ENCODE results near the gene GPC5. TPM values are rescaled to one million over a fixed set of nuclear protein-coding genes. Genes with fewer than 3 reads are reported as not detected.
"Not testable (repeated sequence)": the region's sequence is repeated elsewhere in the genome, so short reads cannot be mapped to it uniquely, and the experiment has no call there.

GPC5 gene
- total RNA-seq, 1 donor from 2014 or later, result 10.2 TPM

DNA sequence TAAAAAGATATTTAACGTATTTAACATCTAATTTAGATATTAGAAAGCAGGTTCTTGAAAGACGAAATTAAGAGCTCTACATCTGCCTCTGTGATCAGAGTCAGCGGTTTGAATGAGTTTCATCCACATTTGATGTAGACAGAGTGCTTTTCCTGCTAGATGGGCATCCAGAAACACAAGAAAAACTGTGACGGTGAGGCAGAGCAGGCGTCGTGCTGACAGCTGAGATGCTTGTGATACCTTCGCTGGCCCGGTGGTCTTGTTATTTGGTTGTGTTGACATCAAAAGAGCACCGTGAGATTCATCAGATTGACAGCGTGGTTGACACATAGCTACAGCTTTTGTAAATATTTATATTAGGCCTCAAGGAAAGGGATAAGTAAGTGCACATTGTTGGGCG, 399.1 kb downstream of the GPC5 start:
- Mint-ChIP-seq H3K9me3 (ENCODE audit: unreplicated experiment) (no peaks in the 10 kb centered on the region), H3K36me3 (ENCODE audit: unreplicated experiment) (no peaks in the 10 kb centered on the region)
- no peak for DNase-seq

DNA sequence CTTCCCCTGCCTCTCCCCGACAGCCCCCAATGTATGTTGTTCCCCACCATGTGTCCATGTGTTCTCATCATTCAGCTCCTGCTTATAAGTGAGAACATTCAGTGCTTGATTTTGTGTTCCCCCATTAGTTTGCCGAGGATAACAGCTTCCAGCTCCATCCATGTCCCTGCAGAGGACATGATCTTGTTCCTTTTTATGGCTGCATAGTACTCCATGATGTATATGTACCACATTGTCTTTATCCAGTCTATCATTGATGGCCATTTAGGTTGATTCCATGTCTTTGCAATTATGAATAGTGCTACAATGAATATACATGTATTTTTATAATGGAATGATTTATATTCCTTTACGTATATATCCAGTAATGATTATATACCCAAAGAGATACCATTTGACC, 399.9 kb downstream of the GPC5 start:
- H3K36me3 Mint-ChIP-seq (ENCODE audit: unreplicated experiment); H3K27me3 Mint-ChIP-seq (ENCODE audit: unreplicated experiment); H3K27ac Mint-ChIP-seq (ENCODE audit: unreplicated experiment); H3K4me1 Mint-ChIP-seq (ENCODE audit: low read depth, unreplicated experiment); H3K9me3 Mint-ChIP-seq (ENCODE audit: unreplicated experiment); H3K4me3 Mint-ChIP-seq (ENCODE audit: unreplicated experiment); DNase-seq: not testable (repeated sequence)

More for the DNA sequence above, 399.1 kb downstream of the GPC5 start:
- Mint-ChIP-seq H3K27me3 (ENCODE audit: unreplicated experiment) (no peaks in the 10 kb centered on the region), H3K4me1 (ENCODE audit: low read depth, unreplicated experiment) (no peaks in the 10 kb centered on the region), H3K4me3 (ENCODE audit: unreplicated experiment) (no peak overlapping the region), H3K27ac (ENCODE audit: unreplicated experiment) (no peak overlapping the region)
- TF ChIP-seq, protein P1, sequence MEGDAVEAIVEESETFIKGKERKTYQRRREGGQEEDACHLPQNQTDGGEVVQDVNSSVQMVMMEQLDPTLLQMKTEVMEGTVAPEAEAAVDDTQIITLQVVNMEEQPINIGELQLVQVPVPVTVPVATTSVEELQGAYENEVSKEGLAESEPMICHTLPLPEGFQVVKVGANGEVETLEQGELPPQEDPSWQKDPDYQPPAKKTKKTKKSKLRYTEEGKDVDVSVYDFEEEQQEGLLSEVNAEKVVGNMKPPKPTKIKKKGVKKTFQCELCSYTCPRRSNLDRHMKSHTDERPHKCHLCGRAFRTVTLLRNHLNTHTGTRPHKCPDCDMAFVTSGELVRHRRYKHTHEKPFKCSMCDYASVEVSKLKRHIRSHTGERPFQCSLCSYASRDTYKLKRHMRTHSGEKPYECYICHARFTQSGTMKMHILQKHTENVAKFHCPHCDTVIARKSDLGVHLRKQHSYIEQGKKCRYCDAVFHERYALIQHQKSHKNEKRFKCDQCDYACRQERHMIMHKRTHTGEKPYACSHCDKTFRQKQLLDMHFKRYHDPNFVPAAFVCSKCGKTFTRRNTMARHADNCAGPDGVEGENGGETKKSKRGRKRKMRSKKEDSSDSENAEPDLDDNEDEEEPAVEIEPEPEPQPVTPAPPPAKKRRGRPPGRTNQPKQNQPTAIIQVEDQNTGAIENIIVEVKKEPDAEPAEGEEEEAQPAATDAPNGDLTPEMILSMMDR (IDR thresholded peaks at IDR 0.05; ENCODE audit: partially characterized antibody, unreplicated experiment), result no peak

- peaks cover 10% of the 10 kb centered on the region for H3K4me1 Mint-ChIP-seq (ENCODE audit: low read depth, unreplicated experiment)
- not testable (repeated sequence) for H3K27me3 Mint-ChIP-seq (ENCODE audit: unreplicated experiment); H3K9me3 Mint-ChIP-seq (ENCODE audit: unreplicated experiment); H3K36me3 Mint-ChIP-seq (ENCODE audit: unreplicated experiment); H3K27ac Mint-ChIP-seq (ENCODE audit: unreplicated experiment); H3K4me3 Mint-ChIP-seq (ENCODE audit: unreplicated experiment); DNase-seq
These were observed 403.4 kb downstream of the GPC5 start for GRCh38 chr13:91801772-91802171.

- no peak for DNase-seq
- Mint-ChIP-seq H3K4me3 (ENCODE audit: unreplicated experiment) (no peak overlapping the region), H3K27ac (ENCODE audit: unreplicated experiment) (no peak overlapping the region), H3K4me1 (ENCODE audit: low read depth, unreplicated experiment) (peaks cover 10% of the 10 kb centered on the region), H3K9me3 (ENCODE audit: unreplicated experiment) (no peaks in the 10 kb centered on the region), H3K27me3 (ENCODE audit: unreplicated experiment) (no peaks in the 10 kb centered on the region), H3K36me3 (ENCODE audit: unreplicated experiment) (no peaks in the 10 kb centered on the region)
- TF ChIP-seq, protein P1 (IDR thresholded peaks at IDR 0.05; ENCODE audit: partially characterized antibody, unreplicated experiment), result no peak
These were observed 404.5 kb downstream of the GPC5 start for GRCh38 chr13:91802957-91803356.

DNA sequence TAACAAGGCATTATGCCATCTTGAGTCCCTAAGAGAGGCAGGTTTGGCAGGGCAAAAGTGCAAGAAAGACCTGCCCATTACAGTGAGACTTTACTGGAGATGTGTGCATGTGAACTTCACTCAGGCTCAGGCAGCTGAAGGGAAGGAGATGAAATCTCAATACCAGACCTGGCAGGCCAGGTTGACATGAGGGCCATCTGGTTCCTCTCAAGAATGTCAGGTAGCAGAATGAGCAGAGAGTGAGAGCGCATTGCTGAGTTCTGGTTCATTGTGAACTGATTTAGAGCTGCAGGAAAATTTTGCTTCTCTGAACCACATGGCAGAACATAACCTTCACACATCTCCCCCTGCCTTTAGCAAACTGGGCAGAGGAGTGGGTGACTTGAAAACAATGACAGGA, 406.3 kb downstream of the GPC5 start:
- H3K36me3 Mint-ChIP-seq (ENCODE audit: unreplicated experiment), result no peaks in the 10 kb centered on the region
- H3K27me3 Mint-ChIP-seq (ENCODE audit: unreplicated experiment), result no peaks in the 10 kb centered on the region
- H3K4me1 Mint-ChIP-seq (ENCODE audit: low read depth, unreplicated experiment), result peaks cover 10% of the 10 kb centered on the region
- no peak overlapping the region for H3K27ac Mint-ChIP-seq (ENCODE audit: unreplicated experiment)
- no peak for DNase-seq
- H3K4me3 Mint-ChIP-seq (ENCODE audit: unreplicated experiment), result no peak overlapping the region
- TF ChIP-seq, protein P1 (IDR thresholded peaks at IDR 0.05; ENCODE audit: partially characterized antibody, unreplicated experiment), result no peak
- H3K9me3 Mint-ChIP-seq (ENCODE audit: unreplicated experiment), result no peaks in the 10 kb centered on the region

GRCh38 chr13:91805605-91806004, 407.2 kb downstream of the GPC5 start:
- Mint-ChIP-seq H3K9me3 (ENCODE audit: unreplicated experiment) (no peaks in the 10 kb centered on the region), H3K36me3 (ENCODE audit: unreplicated experiment) (no peaks in the 10 kb centered on the region), H3K27ac (ENCODE audit: unreplicated experiment) (no peak overlapping the region), H3K4me3 (ENCODE audit: unreplicated experiment) (no peak overlapping the region), H3K27me3 (ENCODE audit: unreplicated experiment) (no peaks in the 10 kb centered on the region), H3K4me1 (ENCODE audit: low read depth, unreplicated experiment) (peaks cover 10% of the 10 kb centered on the region)
- DNase-seq, result no peak
- TF ChIP-seq, protein P1 (IDR thresholded peaks at IDR 0.05; ENCODE audit: partially characterized antibody, unreplicated experiment), result no peak

All from glutamatergic neuron (in vitro differentiated cells).